GM23338 (cell line): Measurements from ENCODE around the gene DNAJC6. TPM values are rescaled to one million over a fixed set of nuclear protein-coding genes. Genes with fewer than 3 reads are reported as not detected.
A peak's percentile ranks its signal among the peaks of the same experiment; 100 is the strongest.

Experiments used
- ATAC-seq: fragments of 200-7000 bp; cut with Tn5 transposase; 3 replicates; pipeline ENCODE4 v1.9.1; 2020
- DNase-seq: peaks from one replicate; pipeline ENCODE4 v3.0.0-alpha.2; 2015; ENCODE audit warnings: low spot score
- H2AFZ ChIP-seq: fragments of 200-600 bp; sonication (generic); 2 replicates; pipeline ENCODE4 v1.8.0; 2016; ENCODE audit warnings: antibody characterized with exemption, mild to moderate bottlenecking, moderate library complexity
- H3F3A ChIP-seq: fragments of 200-600 bp; sonication (generic); replicated peaks from 2 replicates; pipeline ENCODE4 v1.8.0; 2017; ENCODE audit warnings: antibody characterized with exemption, mixed run types, low read depth
- H3K27ac ChIP-seq: fragments of 200-600 bp; sonication (generic); 2 replicates; pipeline ENCODE4 v1.6.1; 2016; ENCODE audit warnings: low read depth
- H3K27me3 ChIP-seq: fragments of 200-600 bp; sonication (generic); 2 replicates; pipeline ENCODE4 v1.8.0; 2016; ENCODE audit warnings: mild to moderate bottlenecking, mixed run types, moderate library complexity; ENCODE audit not compliant: insufficient read depth
- H3K36me3 ChIP-seq: fragments of 200-600 bp; sonication (generic); 2 replicates; pipeline ENCODE4 v1.8.0; 2016; ENCODE audit warnings: mild to moderate bottlenecking; ENCODE audit not compliant: insufficient read depth
- H3K4me1 ChIP-seq: fragments of 200-600 bp; sonication (generic); 2 replicates; pipeline ENCODE4 v1.8.0; 2016; ENCODE audit warnings: mild to moderate bottlenecking, moderate library complexity; ENCODE audit not compliant: insufficient read depth
- H3K4me2 ChIP-seq: fragments of 200-600 bp; sonication (generic); 2 replicates; pipeline ENCODE4 v1.7.1; 2017; ENCODE audit warnings: mixed run types
- H3K4me3 ChIP-seq: fragments of 200-600 bp; sonication (generic); 2 replicates; pipeline ENCODE4 v1.6.1; 2016; ENCODE audit warnings: mixed run types
- H3K79me2 ChIP-seq: fragments of 200-600 bp; sonication (generic); replicated peaks from 2 replicates; pipeline ENCODE4 v1.8.0; 2017; ENCODE audit warnings: mild to moderate bottlenecking; ENCODE audit not compliant: insufficient read depth
- H3K9me2 ChIP-seq: fragments of 200-600 bp; sonication (generic); 2 replicates; pipeline ENCODE4 v1.8.0; 2017; ENCODE audit not compliant: insufficient read depth
- H4K20me1 ChIP-seq: fragments of 200-600 bp; sonication (generic); replicated peaks from 2 replicates; pipeline ENCODE4 v1.8.0; 2017; ENCODE audit warnings: mild to moderate bottlenecking; ENCODE audit not compliant: insufficient read depth
- H3K27ac Mint-ChIP-seq: 2 replicates; pipeline ENCODE4 v1.8.0; 2020; ENCODE audit warnings: inconsistent platforms, mild to moderate bottlenecking, moderate library complexity, mixed read lengths
- H3K27me3 Mint-ChIP-seq: 3 replicates; pipeline ENCODE4 v1.8.0; 2022; ENCODE audit warnings: low read depth, mild to moderate bottlenecking, moderate library complexity, mixed read lengths, inconsistent platforms; ENCODE audit not compliant: insufficient read depth, poor library complexity
- H3K36me3 Mint-ChIP-seq: 3 replicates; pipeline ENCODE4 v1.8.0; 2021; ENCODE audit warnings: low read depth, mild to moderate bottlenecking, inconsistent platforms, moderate library complexity, mixed read lengths
- H3K4me1 Mint-ChIP-seq: 3 replicates; pipeline ENCODE4 v1.8.0; 2020; ENCODE audit warnings: mild to moderate bottlenecking, inconsistent platforms, mixed read lengths
- H3K4me3 Mint-ChIP-seq: 3 replicates; pipeline ENCODE4 v1.8.0; 2021; ENCODE audit warnings: moderate library complexity, mild to moderate bottlenecking, inconsistent platforms, mixed read lengths
- H3K9me3 Mint-ChIP-seq: 3 replicates; pipeline ENCODE4 v1.8.0; 2020; ENCODE audit warnings: moderate library complexity, mild to moderate bottlenecking, inconsistent platforms, mixed read lengths
- CREB1 ChIP-seq: fragments of 250-450 bp; sonication (Bioruptor Pico); IDR thresholded peaks from 2 replicates; pipeline ENCODE4 v1.5.0; 2020; ENCODE audit warnings: low read depth, mild to moderate bottlenecking, moderate library complexity
- NANOG ChIP-seq: IDR thresholded peaks from 2 replicates; pipeline ENCODE4 v1.6.1; 2016; ENCODE audit warnings: antibody characterized with exemption, borderline replicate concordance
- polyA plus RNA-seq: library from polyadenylated mRNA; unstranded; fragments of >200 nt; fragmentation: Nextera tagmentation; extraction: Ambion mirVana; gene quantifications from 2 replicates; pipeline ENCODE4 v1.2.1, GENCODE V29; 2016
- total RNA-seq: library from RNA; depleted of rRNA; stranded (reverse); fragments of >200 nt; shearing (Covaris generic); gene quantifications from 2 replicates; pipeline ENCODE4 v1.2.3, GENCODE V29; 2014
- TF ChIP-seq, protein P1 (sequence below), 2 experiments: fragments of 200-600 bp in 1 of 2; sonication (generic) in 1 of 2; conservative IDR thresholded peaks; 2 replicates each; pipeline versions ENCODE4 v1.5.1 to v1.6.1; 2016 to 2017; ENCODE audit warnings: antibody characterized with exemption in 2 of 2, low read depth in 2 of 2, mild to moderate bottlenecking in 2 of 2, moderate library complexity in 1 of 2
- TF ChIP-seq, protein P2 (sequence below): IDR thresholded peaks from 2 replicates; pipeline ENCODE4 v1.6.1; 2016; ENCODE audit warnings: antibody characterized with exemption
- TF ChIP-seq, protein P3 (sequence below): IDR thresholded peaks from one replicate; pipeline ENCODE4 v1.6.1; 2018; ENCODE audit warnings: antibody characterized with exemption; ENCODE audit not compliant: unreplicated experiment

The DNAJC6 gene
- total and polyA plus RNA-seq, 2 experiments from 2014 or later: 2.4 to 7.4 TPM

DNA sequence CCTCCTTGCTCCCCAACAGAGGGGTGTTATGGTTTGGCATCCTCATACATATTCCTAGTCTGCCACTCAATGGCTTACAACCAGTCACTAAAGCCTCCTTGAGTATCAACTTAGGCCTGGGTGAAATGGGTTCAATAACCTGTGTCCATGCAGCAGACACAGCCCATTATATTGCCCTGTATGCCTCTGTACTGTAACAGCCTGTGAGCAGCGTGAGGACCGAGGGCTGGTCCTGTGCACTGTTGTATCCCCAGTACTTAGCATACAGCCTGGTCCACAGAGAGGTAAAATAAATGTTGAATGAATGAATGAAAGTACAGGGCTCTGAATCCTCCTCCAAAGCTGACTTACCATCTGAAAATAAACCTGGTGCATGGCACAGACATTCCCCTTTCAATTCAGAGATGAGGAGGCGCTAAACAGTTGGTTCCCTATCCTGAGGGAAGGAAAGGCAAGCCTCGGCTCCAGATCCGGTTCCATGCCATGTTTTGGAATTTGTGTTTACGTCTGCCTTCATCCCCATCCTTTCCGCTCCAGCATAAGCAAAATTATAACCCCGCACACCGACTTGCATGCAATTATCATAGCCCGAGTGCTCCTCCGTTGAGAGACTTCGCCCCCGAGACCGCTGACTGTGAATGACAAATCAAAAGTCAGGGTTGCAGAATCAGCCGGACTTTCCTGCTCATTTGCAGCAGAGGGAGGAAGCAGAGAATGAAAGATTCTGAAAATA, 45.0 kb upstream of the DNAJC6 start:
- peak; percentile 52 for ATAC-seq
- H3K4me3 ChIP-seq: peak overlapping the region; percentile 65
- TF ChIP-seq, protein P1, sequence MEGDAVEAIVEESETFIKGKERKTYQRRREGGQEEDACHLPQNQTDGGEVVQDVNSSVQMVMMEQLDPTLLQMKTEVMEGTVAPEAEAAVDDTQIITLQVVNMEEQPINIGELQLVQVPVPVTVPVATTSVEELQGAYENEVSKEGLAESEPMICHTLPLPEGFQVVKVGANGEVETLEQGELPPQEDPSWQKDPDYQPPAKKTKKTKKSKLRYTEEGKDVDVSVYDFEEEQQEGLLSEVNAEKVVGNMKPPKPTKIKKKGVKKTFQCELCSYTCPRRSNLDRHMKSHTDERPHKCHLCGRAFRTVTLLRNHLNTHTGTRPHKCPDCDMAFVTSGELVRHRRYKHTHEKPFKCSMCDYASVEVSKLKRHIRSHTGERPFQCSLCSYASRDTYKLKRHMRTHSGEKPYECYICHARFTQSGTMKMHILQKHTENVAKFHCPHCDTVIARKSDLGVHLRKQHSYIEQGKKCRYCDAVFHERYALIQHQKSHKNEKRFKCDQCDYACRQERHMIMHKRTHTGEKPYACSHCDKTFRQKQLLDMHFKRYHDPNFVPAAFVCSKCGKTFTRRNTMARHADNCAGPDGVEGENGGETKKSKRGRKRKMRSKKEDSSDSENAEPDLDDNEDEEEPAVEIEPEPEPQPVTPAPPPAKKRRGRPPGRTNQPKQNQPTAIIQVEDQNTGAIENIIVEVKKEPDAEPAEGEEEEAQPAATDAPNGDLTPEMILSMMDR (conservative IDR thresholded peaks at IDR 0.05; ENCODE audit: low read depth in 2 of 2): 0 out of 4 replicates have a peak, but pooled peaks of 1 of the 2 experiments have one; percentile 12
- TF ChIP-seq, protein P2, sequence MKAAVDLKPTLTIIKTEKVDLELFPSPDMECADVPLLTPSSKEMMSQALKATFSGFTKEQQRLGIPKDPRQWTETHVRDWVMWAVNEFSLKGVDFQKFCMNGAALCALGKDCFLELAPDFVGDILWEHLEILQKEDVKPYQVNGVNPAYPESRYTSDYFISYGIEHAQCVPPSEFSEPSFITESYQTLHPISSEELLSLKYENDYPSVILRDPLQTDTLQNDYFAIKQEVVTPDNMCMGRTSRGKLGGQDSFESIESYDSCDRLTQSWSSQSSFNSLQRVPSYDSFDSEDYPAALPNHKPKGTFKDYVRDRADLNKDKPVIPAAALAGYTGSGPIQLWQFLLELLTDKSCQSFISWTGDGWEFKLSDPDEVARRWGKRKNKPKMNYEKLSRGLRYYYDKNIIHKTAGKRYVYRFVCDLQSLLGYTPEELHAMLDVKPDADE: no peak
- TF ChIP-seq CREB1 (CRISPR knock-in tag): peak; percentile 44; the same call in 1 of the 2 replicates
- no peaks in the 10 kb centered on the region for H3F3A ChIP-seq
- peaks cover 26% of the 10 kb centered on the region for H3K4me1 ChIP-seq
- H3K36me3 Mint-ChIP-seq: no peaks in the 10 kb centered on the region
- H3K9me2 ChIP-seq: no peaks in the 10 kb centered on the region
- H3K79me2 ChIP-seq: no peaks in the 10 kb centered on the region
- H4K20me1 ChIP-seq: no peaks in the 10 kb centered on the region
- no peak overlapping the region for H3K27ac ChIP-seq
- peaks cover 37% of the 10 kb centered on the region for H3K4me1 Mint-ChIP-seq
- H3K4me2 ChIP-seq: peak overlapping the region; percentile 82
- H3K4me3 Mint-ChIP-seq: peak overlapping the region; percentile 85
- H3K27ac Mint-ChIP-seq: no peak overlapping the region
- H2AFZ ChIP-seq: no peak overlapping the region
- DNase-seq: peak; percentile 88
- peaks cover 5% of the 10 kb centered on the region for H3K27me3 Mint-ChIP-seq
- H3K9me3 Mint-ChIP-seq: no peaks in the 10 kb centered on the region
- no peaks in the 10 kb centered on the region for H3K36me3 ChIP-seq
- peaks cover 24% of the 10 kb centered on the region for H3K27me3 ChIP-seq

DNA sequence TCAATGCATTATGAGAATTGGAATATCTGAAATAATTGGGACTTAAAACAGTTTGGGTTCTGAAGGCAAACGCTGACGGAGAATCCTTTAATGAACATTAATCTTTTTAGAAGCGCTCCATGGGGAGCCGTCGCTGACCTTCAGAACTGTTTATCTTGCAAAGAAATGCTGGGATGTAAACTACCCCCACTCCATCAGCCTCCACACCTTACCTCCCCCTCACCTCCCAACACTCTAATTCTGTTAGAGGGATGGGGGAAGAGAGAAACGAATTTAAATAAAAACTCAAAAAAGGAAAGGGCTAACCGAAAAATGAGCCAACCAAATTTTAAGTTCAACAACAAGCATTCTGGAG, 44.1 kb upstream of the DNAJC6 start:
- H3K9me3 Mint-ChIP-seq: no peaks in the 10 kb centered on the region
- peak overlapping the region; percentile 82 for H3K4me2 ChIP-seq
- no peaks in the 10 kb centered on the region for H3K36me3 ChIP-seq
- H2AFZ ChIP-seq: no peak overlapping the region
- H3K4me3 ChIP-seq: peak overlapping the region; percentile 65
- ATAC-seq: peak; percentile 61
- H3K79me2 ChIP-seq: no peaks in the 10 kb centered on the region
- no peaks in the 10 kb centered on the region for H3F3A ChIP-seq
- H3K27me3 Mint-ChIP-seq: peaks cover 5% of the 10 kb centered on the region
- H3K9me2 ChIP-seq: no peaks in the 10 kb centered on the region
- no peak for DNase-seq
- H3K4me1 Mint-ChIP-seq: peaks cover 29% of the 10 kb centered on the region
- H4K20me1 ChIP-seq: no peaks in the 10 kb centered on the region
- H3K36me3 Mint-ChIP-seq: no peaks in the 10 kb centered on the region
- peak overlapping the region; percentile 85 for H3K4me3 Mint-ChIP-seq
- peaks cover 20% of the 10 kb centered on the region for H3K4me1 ChIP-seq
- no peak overlapping the region for H3K27ac Mint-ChIP-seq
- TF ChIP-seq, protein P3, sequence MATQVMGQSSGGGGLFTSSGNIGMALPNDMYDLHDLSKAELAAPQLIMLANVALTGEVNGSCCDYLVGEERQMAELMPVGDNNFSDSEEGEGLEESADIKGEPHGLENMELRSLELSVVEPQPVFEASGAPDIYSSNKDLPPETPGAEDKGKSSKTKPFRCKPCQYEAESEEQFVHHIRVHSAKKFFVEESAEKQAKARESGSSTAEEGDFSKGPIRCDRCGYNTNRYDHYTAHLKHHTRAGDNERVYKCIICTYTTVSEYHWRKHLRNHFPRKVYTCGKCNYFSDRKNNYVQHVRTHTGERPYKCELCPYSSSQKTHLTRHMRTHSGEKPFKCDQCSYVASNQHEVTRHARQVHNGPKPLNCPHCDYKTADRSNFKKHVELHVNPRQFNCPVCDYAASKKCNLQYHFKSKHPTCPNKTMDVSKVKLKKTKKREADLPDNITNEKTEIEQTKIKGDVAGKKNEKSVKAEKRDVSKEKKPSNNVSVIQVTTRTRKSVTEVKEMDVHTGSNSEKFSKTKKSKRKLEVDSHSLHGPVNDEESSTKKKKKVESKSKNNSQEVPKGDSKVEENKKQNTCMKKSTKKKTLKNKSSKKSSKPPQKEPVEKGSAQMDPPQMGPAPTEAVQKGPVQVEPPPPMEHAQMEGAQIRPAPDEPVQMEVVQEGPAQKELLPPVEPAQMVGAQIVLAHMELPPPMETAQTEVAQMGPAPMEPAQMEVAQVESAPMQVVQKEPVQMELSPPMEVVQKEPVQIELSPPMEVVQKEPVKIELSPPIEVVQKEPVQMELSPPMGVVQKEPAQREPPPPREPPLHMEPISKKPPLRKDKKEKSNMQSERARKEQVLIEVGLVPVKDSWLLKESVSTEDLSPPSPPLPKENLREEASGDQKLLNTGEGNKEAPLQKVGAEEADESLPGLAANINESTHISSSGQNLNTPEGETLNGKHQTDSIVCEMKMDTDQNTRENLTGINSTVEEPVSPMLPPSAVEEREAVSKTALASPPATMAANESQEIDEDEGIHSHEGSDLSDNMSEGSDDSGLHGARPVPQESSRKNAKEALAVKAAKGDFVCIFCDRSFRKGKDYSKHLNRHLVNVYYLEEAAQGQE: no peak
- TF ChIP-seq CREB1 (CRISPR knock-in tag) (no peak), NANOG (0 out of 2 replicates have a peak, but pooled peaks have one; percentile 25)
- H3K27me3 ChIP-seq: peaks cover 24% of the 10 kb centered on the region
- no peak overlapping the region for H3K27ac ChIP-seq
